ENCODE data around the gene PSIP1.

Gene PSIP1

DNA sequence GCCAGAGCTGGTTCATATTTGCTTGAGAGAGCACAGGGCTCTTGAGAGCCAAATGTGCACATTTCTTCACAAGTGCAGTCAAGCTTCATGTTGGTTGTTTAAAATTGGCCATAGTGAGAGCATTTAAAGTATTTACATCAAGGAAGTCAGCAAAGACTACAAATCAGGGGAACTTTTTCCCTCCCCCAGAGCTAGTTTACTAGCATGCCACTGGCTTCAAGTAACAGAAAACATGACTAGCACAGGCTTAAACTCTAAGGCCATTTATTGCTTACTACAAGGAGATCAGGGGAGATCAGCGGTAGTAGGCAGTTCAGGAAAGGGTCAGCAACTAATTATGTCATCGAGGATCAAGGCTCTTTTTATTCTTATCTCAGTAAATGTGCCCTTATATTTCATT is 31.1 kb upstream of the PSIP1 start:
- Histone ChIP-seq H3K27ac (ENCODE audit: extremely low read depth, low read depth, low read length) (no peak overlapping the region), H3K36me3 (ENCODE audit: control insufficient read depth in 2 of 2, insufficient read depth in 1 of 2, low read length in 2 of 2) (no peaks in the 10 kb centered on the region), H3K4me1 (ENCODE audit: control insufficient read depth, insufficient read depth, low read length) (no peaks in the 10 kb centered on the region), H3K4me3 (ENCODE audit: low read depth, low read length) (no peak overlapping the region), H3K9me3 (ENCODE audit: control insufficient read depth, insufficient read depth, low read depth, low read length) (no peaks in the 10 kb centered on the region)
- TF ChIP-seq ZNF510 (tag by site-specific recombination; IDR thresholded peaks at IDR 0.05; ENCODE audit: insufficient replicate concordance): no peak
- TF ChIP-seq, protein P1, sequence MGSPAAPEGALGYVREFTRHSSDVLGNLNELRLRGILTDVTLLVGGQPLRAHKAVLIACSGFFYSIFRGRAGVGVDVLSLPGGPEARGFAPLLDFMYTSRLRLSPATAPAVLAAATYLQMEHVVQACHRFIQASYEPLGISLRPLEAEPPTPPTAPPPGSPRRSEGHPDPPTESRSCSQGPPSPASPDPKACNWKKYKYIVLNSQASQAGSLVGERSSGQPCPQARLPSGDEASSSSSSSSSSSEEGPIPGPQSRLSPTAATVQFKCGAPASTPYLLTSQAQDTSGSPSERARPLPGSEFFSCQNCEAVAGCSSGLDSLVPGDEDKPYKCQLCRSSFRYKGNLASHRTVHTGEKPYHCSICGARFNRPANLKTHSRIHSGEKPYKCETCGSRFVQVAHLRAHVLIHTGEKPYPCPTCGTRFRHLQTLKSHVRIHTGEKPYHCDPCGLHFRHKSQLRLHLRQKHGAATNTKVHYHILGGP (tag by site-specific recombination; IDR thresholded peaks at IDR 0.05): no peak
- no peak for TF ChIP-seq ZNF518A (tag by site-specific recombination; conservative IDR thresholded peaks at IDR 0.05; ENCODE audit: low read depth)
- TF ChIP-seq OSR2 (tag by site-specific recombination; IDR thresholded peaks at IDR 0.05): no peak
- TF ChIP-seq REPIN1 (tag by site-specific recombination; IDR thresholded peaks at IDR 0.05; ENCODE audit: low read depth): no peak
- TF ChIP-seq ZNF791 (tag by site-specific recombination; IDR thresholded peaks at IDR 0.05): no peak
- no peak for TF ChIP-seq ZNF114 (tag by site-specific recombination; IDR thresholded peaks at IDR 0.05)
- TF ChIP-seq MEIS1 (CRISPR knock-in tag; IDR thresholded peaks at IDR 0.05; ENCODE audit: borderline replicate concordance): no peak
- no peak for TF ChIP-seq ZNF16 (tag by site-specific recombination; IDR thresholded peaks at IDR 0.05; ENCODE audit: low read depth)
- TF ChIP-seq ZNF629 (tag by site-specific recombination; IDR thresholded peaks at IDR 0.05): no peak
- no peak for TF ChIP-seq YY2 (tag by site-specific recombination; IDR thresholded peaks at IDR 0.05)
- CTCF ChIA-PET: no interaction called here
- POLR2A ChIA-PET: interaction anchor here (0.5 to 2.1 kb wide), 3 partner anchors 11 to 32 kb away, joined by 3 to 8 read pairs (median 4); partner anchors contain the start of genes CCDC171 and PSIP1

- CTCF ChIA-PET: no interaction called here
- TF ChIP-seq KLF9 (tag by site-specific recombination; IDR thresholded peaks at IDR 0.05; ENCODE audit: low read depth): no peak
- no peak for TF ChIP-seq AEBP2 (tag by site-specific recombination; IDR thresholded peaks at IDR 0.05; ENCODE audit: borderline replicate concordance)
- TF ChIP-seq GLI4 (tag by site-specific recombination; IDR thresholded peaks at IDR 0.05): no peak
- TF ChIP-seq ZNF10 (tag by site-specific recombination; IDR thresholded peaks at IDR 0.05): no peak
- no peak for TF ChIP-seq RBAK (tag by site-specific recombination; IDR thresholded peaks at IDR 0.05)
- TF ChIP-seq ZNF747 (tag by site-specific recombination; IDR thresholded peaks at IDR 0.05): no peak
- TF ChIP-seq ZNF132 (tag by site-specific recombination; IDR thresholded peaks at IDR 0.05; ENCODE audit: borderline replicate concordance): no peak
- no peak overlapping the region for H3K4me3 ChIP-seq (ENCODE audit: low read depth, low read length)
- H3K9me3 ChIP-seq (ENCODE audit: control insufficient read depth, insufficient read depth, low read depth, low read length): no peaks in the 10 kb centered on the region
- no peaks in the 10 kb centered on the region for H3K4me1 ChIP-seq (ENCODE audit: control insufficient read depth, insufficient read depth, low read length)
- POLR2A ChIA-PET: interaction anchor here (0.8 kb wide), 1 partner anchor 21 kb away, joined by 3 read pairs; the partner anchor contains the start of gene PSIP1
- no peaks in the 10 kb centered on the region for H3K36me3 ChIP-seq (ENCODE audit: control insufficient read depth in 2 of 2, insufficient read depth in 1 of 2, low read length in 2 of 2)
- no peak overlapping the region for H3K27ac ChIP-seq (ENCODE audit: extremely low read depth, low read depth, low read length)
Measured at GRCh38 chr9:15531380-15531779, 20.6 kb upstream of the PSIP1 start.
